Measurements from ENCODE around the gene KRT9. TPM values are rescaled to one million over a fixed set of nuclear protein-coding genes. Genes with fewer than 3 reads are reported as not detected.
"Not testable (repeated sequence)": the region's sequence is repeated elsewhere in the genome, so short reads cannot be mapped to it uniquely, and the experiment has no call there.

The KRT9 gene, protein sequence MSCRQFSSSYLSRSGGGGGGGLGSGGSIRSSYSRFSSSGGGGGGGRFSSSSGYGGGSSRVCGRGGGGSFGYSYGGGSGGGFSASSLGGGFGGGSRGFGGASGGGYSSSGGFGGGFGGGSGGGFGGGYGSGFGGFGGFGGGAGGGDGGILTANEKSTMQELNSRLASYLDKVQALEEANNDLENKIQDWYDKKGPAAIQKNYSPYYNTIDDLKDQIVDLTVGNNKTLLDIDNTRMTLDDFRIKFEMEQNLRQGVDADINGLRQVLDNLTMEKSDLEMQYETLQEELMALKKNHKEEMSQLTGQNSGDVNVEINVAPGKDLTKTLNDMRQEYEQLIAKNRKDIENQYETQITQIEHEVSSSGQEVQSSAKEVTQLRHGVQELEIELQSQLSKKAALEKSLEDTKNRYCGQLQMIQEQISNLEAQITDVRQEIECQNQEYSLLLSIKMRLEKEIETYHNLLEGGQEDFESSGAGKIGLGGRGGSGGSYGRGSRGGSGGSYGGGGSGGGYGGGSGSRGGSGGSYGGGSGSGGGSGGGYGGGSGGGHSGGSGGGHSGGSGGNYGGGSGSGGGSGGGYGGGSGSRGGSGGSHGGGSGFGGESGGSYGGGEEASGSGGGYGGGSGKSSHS
- total RNA-seq (not detected), polyA plus RNA-seq (ENCODE audit: insufficient read length in 2 of 2) (under 1 TPM in 1 of 2 donors, not detected in 1; 0.11 TPM)
- long read RNA-seq, donor 1, result 0 reads
- long read RNA-seq, donor 2, result 0 reads
- long read RNA-seq, donor 3, result 0 reads
- long read RNA-seq, donor 4, result 0 reads

DNA sequence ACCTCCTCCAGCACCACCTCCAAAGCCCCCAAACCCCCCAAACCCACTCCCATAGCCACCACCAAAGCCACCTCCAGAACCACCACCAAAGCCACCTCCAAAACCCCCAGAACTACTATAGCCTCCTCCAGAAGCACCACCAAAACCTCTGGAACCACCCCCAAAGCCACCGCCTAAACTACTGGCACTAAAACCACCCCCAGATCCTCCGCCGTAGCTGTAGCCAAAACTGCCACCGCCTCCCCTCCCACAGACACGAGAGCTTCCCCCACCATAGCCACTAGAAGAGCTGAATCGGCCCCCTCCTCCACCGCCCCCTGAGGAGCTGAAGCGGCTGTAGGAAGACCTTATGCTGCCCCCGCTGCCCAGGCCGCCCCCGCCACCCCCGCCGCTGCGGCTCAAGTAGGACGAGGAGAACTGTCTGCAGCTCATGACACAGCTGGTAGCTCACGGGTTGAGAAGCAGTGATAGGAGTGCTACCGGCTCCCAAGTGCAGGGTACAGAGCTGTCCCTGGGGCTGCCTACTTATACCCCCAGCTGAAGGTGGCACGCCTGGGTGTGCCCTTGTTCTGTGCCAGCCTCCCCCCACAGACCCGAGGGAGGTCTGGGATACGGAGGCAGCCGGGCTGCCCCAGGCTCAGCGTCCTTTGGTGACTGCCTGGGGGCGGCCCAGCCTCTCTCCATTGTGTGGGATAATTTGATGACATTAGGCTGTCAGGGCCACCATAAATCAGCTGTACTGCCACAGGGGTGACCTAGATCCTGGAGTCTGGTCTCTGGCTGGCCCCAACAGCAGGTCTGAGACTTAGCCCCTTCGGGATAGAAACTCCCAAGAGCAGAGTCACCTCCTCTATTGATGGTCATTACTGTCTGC, at the start of gene KRT9:
Gene KRT9, minus strand, starts transcription at position 499 of the 874 bp plus-strand sequence. Its CDS starts 67 bp downstream, at position 432.
- WGBS (ENCODE audit: insufficient coverage), result 26% methylated on average over 22 of the region's 24 CpGs
- Histone ChIP-seq H3K9me3 (ENCODE audit: control insufficient read depth, insufficient read depth, low read length) (no peaks in the 10 kb centered on the region), H3K27ac (ENCODE audit: low read depth, low read length) (no peak within 1 kb of the TSS), H3K36me3 (ENCODE audit: control insufficient read depth, insufficient read depth, low read length) (no peaks in the 10 kb centered on the region), H3K4me3 (ENCODE audit: low read depth, low read length) (no peak within 1 kb of the TSS), H3K4me1 (ENCODE audit: control insufficient read depth, insufficient read depth, low read length) (no peaks in the 10 kb centered on the region), H3K27me3 (ENCODE audit: control insufficient read depth, insufficient read depth, low read length) (peaks cover 13% of the 10 kb centered on the region)
- DNase-seq (ENCODE audit: low read depth in 4 of 6, low spot score in 6 of 6), result no peak

DNA sequence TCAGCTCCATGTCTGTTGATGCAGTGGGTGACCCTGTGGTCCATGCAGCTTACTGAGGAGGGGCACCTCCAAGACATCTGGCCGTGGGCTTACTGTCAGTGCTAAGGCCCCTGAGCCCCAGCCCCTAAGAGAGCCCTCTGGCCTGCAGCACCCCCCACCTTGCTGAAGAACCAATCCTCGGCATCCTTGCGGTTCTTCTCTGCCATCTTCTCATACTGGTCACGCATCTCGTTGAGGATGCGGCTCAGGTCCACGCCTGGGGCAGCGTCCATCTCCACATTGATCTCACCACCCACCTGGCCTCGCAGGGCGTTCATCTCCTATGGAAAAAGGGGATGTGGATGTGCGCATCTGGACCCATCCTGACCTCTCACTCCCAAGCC, 49.6 kb upstream of the KRT9 start:
- H3K27ac ChIP-seq (ENCODE audit: low read depth, low read length); H3K9me3 ChIP-seq (ENCODE audit: control insufficient read depth, insufficient read depth, low read length); H3K36me3 ChIP-seq (ENCODE audit: control insufficient read depth, insufficient read depth, low read length); H3K4me3 ChIP-seq (ENCODE audit: low read depth, low read length); H3K4me1 ChIP-seq (ENCODE audit: control insufficient read depth, insufficient read depth, low read length); DNase-seq (ENCODE audit: low read depth in 4 of 6, low spot score in 6 of 6); H3K27me3 ChIP-seq (ENCODE audit: control insufficient read depth, insufficient read depth, low read length): not testable (repeated sequence)
- 86% methylated on average over 8 of the region's 11 CpGs for WGBS (ENCODE audit: insufficient coverage)

DNA sequence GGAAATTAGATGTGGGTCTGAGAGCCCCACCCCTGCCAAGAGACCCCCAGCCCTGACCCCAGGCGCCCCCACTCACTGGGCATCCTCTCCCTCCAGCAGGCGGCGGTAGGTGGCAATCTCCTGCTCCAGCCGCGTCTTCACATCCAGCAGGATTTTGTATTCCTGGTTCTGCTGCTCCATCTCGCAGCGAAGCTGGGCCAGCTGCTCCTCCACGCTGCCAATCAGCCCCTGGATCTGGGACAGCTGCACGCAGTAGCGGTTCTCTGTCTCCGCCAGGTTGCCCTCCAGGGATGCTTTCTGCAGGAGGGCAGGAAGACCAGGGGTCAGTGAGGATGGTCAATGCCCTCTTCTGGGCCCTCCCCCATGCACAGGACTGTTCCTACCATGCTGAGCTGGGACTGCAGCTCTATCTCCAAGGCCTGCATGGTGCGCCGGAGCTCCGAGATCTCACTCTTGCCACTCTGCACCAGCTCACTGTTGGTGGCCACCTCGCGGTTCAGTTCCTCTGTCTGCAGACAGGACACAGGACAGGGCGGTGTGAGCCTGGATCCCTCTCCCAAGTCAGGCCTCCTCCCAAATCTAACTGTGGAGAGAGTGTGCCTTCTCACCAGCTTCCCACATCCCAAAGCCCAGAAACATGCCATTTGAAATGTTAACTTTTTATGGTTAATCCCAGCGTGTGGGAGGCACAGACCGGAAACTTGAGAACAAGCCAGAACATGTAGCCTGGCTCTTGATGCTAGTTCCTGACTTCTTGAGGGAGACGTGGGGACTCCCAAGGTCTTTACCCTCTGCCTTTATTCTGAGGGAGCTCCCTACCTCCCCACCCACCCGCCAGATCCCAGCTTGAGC, 49.0 kb upstream of the KRT9 start:
- 81% methylated on average over 21 of the region's 21 CpGs for WGBS (ENCODE audit: insufficient coverage)
- H3K36me3 ChIP-seq (ENCODE audit: control insufficient read depth, insufficient read depth, low read length), result no peaks in the 10 kb centered on the region
- peaks cover 5% of the 10 kb centered on the region for H3K4me1 ChIP-seq (ENCODE audit: control insufficient read depth, insufficient read depth, low read length)
- no peak overlapping the region for H3K27ac ChIP-seq (ENCODE audit: low read depth, low read length)
- H3K4me3 ChIP-seq (ENCODE audit: low read depth, low read length), result no peak overlapping the region
- H3K9me3 ChIP-seq (ENCODE audit: control insufficient read depth, insufficient read depth, low read length), result no peaks in the 10 kb centered on the region
- no peaks in the 10 kb centered on the region for H3K27me3 ChIP-seq (ENCODE audit: control insufficient read depth, insufficient read depth, low read length)
- no peak for DNase-seq (ENCODE audit: low read depth in 4 of 6, low spot score in 6 of 6)

DNA sequence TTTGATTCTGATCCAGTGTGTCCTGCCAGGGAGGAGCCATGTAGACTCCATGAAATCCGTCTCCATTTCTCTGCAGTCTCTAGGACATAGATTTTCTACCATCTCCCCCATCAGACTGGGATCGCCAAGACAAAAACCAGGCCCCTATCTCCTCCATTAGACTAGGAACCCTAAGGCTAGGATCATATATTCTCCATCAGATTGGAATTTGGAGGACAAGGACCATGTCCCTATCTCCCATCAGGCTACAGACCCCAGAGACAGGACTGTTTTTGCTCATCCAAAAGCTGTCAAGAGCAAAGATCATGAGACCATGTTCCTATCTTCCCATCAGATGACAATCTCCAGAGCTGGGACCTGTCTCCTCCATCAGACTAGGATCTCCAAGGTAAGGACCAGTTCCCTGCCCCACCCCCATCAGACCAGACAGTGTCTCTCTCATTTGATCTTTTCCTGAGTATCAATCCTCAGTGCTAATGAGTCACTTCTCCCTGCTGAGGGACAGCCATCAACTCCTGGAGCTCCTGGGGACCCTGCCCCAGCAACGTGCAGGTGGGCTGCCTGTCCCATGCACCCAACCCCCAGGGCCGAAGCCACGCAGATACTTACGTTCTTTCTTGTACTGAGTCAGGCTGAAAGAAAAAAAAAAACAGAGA, 48.2 kb upstream of the KRT9 start:
- H3K36me3 ChIP-seq (ENCODE audit: control insufficient read depth, insufficient read depth, low read length), result not testable (repeated sequence)
- WGBS (ENCODE audit: insufficient coverage), result 77% methylated on average over 6 of the region's 6 CpGs

DNA sequence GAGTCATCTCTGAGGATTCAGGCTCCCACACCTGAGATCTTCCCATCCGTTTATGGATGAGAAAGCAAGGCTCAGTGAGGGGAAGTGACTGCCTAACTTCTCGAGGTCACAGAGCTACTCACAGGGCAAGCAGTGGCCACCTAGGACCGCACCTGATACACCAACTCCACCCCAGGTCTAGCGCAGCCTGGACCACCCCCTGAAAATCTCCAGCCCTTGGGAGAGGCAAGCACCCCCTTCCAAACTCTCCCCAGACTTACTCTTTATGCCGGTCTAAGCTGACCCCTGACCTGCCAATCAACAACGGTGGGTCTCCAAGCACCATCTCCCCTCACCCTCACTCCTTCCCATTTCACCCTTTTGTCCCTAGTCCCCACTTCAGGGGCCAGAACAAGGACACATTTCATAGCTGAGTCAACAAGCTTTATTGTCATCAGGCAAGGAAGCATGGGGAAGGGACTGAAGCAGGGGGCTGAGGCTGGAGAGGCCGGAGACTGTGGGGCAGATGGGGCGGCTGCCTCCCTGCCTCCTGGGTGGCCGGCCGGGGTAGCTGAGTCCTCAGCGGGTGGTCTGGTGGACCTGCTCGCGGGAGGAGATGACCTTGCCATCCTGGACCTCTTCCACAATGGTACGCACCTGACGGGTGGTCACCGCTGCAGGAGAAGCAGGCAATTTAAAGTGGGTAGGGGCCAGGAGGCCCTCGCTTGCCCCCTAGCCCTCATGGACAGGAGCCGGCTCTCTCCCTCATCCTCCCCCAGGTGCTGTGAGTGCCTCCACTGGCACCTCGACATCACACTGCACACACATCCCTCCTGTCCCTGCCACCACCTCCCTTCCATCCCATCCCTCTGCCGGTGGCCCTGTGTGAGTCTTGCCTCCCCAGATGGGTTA, 47.4 kb upstream of the KRT9 start:
- H3K27me3 ChIP-seq (ENCODE audit: control insufficient read depth, insufficient read depth, low read length), result no peaks in the 10 kb centered on the region
- DNase-seq (ENCODE audit: low read depth in 4 of 6, low spot score in 6 of 6), result no peak
- no peaks in the 10 kb centered on the region for H3K9me3 ChIP-seq (ENCODE audit: control insufficient read depth, insufficient read depth, low read length)
- WGBS (ENCODE audit: insufficient coverage), result 77% methylated on average over 15 of the region's 20 CpGs
- H3K4me1 ChIP-seq (ENCODE audit: control insufficient read depth, insufficient read depth, low read length), result peaks cover 5% of the 10 kb centered on the region
- no peaks in the 10 kb centered on the region for H3K36me3 ChIP-seq (ENCODE audit: control insufficient read depth, insufficient read depth, low read length)
- H3K27ac ChIP-seq (ENCODE audit: low read depth, low read length), result no peak overlapping the region
- H3K4me3 ChIP-seq (ENCODE audit: low read depth, low read length), result no peak overlapping the region

More for the DNA sequence above, 48.2 kb upstream of the KRT9 start:
- H3K4me1 ChIP-seq (ENCODE audit: control insufficient read depth, insufficient read depth, low read length); H3K27ac ChIP-seq (ENCODE audit: low read depth, low read length); H3K9me3 ChIP-seq (ENCODE audit: control insufficient read depth, insufficient read depth, low read length); H3K4me3 ChIP-seq (ENCODE audit: low read depth, low read length); H3K27me3 ChIP-seq (ENCODE audit: control insufficient read depth, insufficient read depth, low read length); DNase-seq (ENCODE audit: low read depth in 4 of 6, low spot score in 6 of 6): not testable (repeated sequence)

DNA sequence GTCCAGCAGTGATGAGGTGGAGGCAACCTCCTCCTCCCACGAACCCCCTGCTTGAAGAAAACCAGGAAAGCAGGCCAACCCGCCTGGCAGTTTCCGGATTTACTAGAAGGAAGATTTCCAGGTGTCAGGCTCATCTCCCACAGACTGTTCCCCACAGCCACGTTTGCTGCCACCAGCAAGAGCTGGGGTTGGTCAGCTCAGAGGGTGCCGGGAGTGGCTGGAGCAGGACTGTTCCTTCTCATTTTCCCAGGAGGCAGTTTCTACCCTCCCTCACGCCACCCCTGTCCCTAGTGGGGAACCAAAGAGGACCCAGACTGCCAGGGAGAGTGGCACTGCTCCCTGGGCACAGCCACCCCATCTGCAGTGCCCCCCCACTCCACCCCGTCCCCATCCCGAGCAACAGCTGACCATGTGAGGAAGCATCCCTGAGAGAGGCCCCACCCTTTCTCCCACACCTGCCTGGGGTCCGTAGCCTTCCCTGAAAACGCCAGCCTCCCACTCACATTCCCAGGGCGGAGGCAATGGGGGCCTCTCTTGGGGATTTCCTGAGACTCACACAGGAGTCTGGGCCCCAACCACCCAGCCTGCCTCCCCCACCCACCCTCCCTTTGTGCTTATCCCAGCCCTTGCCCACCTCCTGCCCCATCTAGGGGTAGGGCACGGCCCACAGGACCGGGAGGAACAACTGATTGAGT, 46.6 kb upstream of the KRT9 start:
- no peak for DNase-seq (ENCODE audit: low read depth in 4 of 6, low spot score in 6 of 6)
- Histone ChIP-seq H3K27ac (ENCODE audit: low read depth, low read length) (no peak overlapping the region), H3K27me3 (ENCODE audit: control insufficient read depth, insufficient read depth, low read length) (no peaks in the 10 kb centered on the region), H3K4me1 (ENCODE audit: control insufficient read depth, insufficient read depth, low read length) (peaks cover 5% of the 10 kb centered on the region), H3K36me3 (ENCODE audit: control insufficient read depth, insufficient read depth, low read length) (no peaks in the 10 kb centered on the region), H3K4me3 (ENCODE audit: low read depth, low read length) (no peak overlapping the region), H3K9me3 (ENCODE audit: control insufficient read depth, insufficient read depth, low read length) (no peaks in the 10 kb centered on the region)
- 77% methylated on average over 9 of the region's 13 CpGs for WGBS (ENCODE audit: insufficient coverage)

DNA sequence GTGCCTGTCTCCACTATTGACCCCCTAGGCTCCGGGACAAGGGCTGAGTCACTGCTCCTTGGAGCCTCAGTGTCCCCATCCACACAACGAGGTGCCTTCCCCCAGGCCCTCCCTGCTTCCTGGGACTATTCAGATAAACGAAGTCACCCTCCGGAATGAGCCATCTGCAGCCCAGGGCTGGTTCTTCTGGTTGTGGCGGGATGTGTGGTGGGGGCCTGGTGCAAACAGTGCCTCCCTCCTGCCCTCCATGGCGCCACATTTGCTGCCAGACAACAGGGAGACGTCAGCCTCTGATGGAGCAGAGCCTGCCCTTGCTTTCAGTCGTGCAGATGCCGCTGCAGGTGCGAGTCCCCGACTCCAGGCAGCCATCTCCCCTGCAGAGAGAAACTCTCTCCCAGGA, 45.8 kb upstream of the KRT9 start:
- no peak overlapping the region for H3K4me3 ChIP-seq (ENCODE audit: low read depth, low read length)
- no peaks in the 10 kb centered on the region for H3K27me3 ChIP-seq (ENCODE audit: control insufficient read depth, insufficient read depth, low read length)
- no peaks in the 10 kb centered on the region for H3K36me3 ChIP-seq (ENCODE audit: control insufficient read depth, insufficient read depth, low read length)
- peaks cover 1% of the 10 kb centered on the region for H3K4me1 ChIP-seq (ENCODE audit: control insufficient read depth, insufficient read depth, low read length)
- DNase-seq (ENCODE audit: low read depth in 4 of 6, low spot score in 6 of 6), result no peak
- H3K27ac ChIP-seq (ENCODE audit: low read depth, low read length), result no peak overlapping the region
- no peaks in the 10 kb centered on the region for H3K9me3 ChIP-seq (ENCODE audit: control insufficient read depth, insufficient read depth, low read length)
- 63% methylated on average over 9 of the region's 11 CpGs for WGBS (ENCODE audit: insufficient coverage)

DNA sequence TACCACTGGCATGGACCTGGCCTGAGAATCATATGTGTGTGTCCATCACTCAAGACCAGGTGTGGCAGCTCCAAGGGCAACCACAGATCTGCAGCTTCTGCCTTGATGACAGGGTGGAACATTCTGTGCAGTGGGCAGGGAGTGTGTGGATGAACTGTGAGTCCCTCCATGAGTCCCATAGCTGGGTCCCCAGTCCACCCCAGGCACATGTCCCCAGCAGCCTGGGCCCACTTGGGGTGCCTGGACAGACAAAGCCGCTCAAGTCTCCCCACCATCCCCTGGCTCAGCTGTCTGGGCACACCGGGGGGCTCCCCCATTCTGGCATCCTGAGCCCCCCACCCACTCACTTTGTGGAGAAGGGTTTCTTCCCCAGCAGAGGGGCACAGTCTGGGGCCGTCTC, 45.3 kb upstream of the KRT9 start:
- no peaks in the 10 kb centered on the region for H3K4me1 ChIP-seq (ENCODE audit: control insufficient read depth, insufficient read depth, low read length)
- no peak overlapping the region for H3K4me3 ChIP-seq (ENCODE audit: low read depth, low read length)
- WGBS (ENCODE audit: insufficient coverage), result no CpG with 5 or more reads among the region's 3 CpGs
- H3K9me3 ChIP-seq (ENCODE audit: control insufficient read depth, insufficient read depth, low read length), result no peaks in the 10 kb centered on the region
- H3K36me3 ChIP-seq (ENCODE audit: control insufficient read depth, insufficient read depth, low read length), result no peaks in the 10 kb centered on the region
- H3K27ac ChIP-seq (ENCODE audit: low read depth, low read length), result no peak overlapping the region
- no peaks in the 10 kb centered on the region for H3K27me3 ChIP-seq (ENCODE audit: control insufficient read depth, insufficient read depth, low read length)
- no peak for DNase-seq (ENCODE audit: low read depth in 4 of 6, low spot score in 6 of 6)

Measured in spinal cord (tissue), 10 donors.